Fibroblast of the aortic adventitia (primary cell): ENCODE measurements around the gene DOCK2. TPM values are rescaled to one million over a fixed set of nuclear protein-coding genes. Genes with fewer than 3 reads are reported as not detected.

Experiments used
- DNase-seq: peaks from one replicate; pipeline ENCODE4 v3.0.0-alpha.2; 2010; ENCODE audit warnings: low read depth
- H3K4me3 ChIP-seq: 2 replicates; pipeline ENCODE4 v1.5.1; 2011; ENCODE audit warnings: low read depth, mild to moderate bottlenecking, control low read depth, low read length, moderate library complexity
- total RNA-seq: library from RNA; depleted of rRNA; stranded (reverse); fragments of >200 nt; gene quantifications from 2 replicates; pipeline ENCODE4 v1.2.3, GENCODE V29; 2012; ENCODE audit warnings: low replicate concordance
- TF ChIP-seq, protein P1 (sequence below): IDR thresholded peaks from 2 replicates; pipeline ENCODE4 v1.5.1; 2011; ENCODE audit warnings: mild to moderate bottlenecking, low read length, control low read depth, inconsistent platforms; ENCODE audit not compliant: insufficient read depth

DOCK2 gene
- total RNA-seq, 1 donor: 4.6 TPM

- TF ChIP-seq, protein P1, sequence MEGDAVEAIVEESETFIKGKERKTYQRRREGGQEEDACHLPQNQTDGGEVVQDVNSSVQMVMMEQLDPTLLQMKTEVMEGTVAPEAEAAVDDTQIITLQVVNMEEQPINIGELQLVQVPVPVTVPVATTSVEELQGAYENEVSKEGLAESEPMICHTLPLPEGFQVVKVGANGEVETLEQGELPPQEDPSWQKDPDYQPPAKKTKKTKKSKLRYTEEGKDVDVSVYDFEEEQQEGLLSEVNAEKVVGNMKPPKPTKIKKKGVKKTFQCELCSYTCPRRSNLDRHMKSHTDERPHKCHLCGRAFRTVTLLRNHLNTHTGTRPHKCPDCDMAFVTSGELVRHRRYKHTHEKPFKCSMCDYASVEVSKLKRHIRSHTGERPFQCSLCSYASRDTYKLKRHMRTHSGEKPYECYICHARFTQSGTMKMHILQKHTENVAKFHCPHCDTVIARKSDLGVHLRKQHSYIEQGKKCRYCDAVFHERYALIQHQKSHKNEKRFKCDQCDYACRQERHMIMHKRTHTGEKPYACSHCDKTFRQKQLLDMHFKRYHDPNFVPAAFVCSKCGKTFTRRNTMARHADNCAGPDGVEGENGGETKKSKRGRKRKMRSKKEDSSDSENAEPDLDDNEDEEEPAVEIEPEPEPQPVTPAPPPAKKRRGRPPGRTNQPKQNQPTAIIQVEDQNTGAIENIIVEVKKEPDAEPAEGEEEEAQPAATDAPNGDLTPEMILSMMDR: no peak
- H3K4me3 ChIP-seq: no peak overlapping the region
- DNase-seq: no peak
Measured at GRCh38 chr5:169840405-169840804, 203.3 kb downstream of the DOCK2 start.

GRCh38 chr5:169842699-169843098 is 205.6 kb downstream of the DOCK2 start:
- H3K4me3 ChIP-seq: no peak overlapping the region
- no peak for DNase-seq
- TF ChIP-seq, protein P1: no peak

DNA sequence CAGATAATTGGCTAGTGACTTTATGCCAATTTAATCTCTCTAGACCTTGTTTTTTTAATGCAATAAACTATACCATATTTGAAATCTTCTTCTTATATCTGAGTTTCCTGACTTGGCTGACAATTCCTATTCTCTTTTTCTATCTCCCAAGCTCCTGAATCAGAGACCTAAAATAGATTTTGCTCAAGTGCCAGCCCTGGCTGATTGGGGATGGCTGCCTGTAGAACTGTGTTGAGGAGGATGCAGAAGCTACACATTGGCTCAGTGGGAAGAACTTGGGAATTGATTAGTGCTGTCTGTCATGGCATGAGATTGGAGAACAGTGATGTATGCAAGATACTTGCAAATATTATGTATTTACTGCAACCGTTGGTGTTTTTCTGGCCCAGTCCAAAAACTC is 210.4 kb downstream of the DOCK2 start:
- no peak overlapping the region for H3K4me3 ChIP-seq
- TF ChIP-seq, protein P1: no peak
- DNase-seq: peak; percentile 55

DNA sequence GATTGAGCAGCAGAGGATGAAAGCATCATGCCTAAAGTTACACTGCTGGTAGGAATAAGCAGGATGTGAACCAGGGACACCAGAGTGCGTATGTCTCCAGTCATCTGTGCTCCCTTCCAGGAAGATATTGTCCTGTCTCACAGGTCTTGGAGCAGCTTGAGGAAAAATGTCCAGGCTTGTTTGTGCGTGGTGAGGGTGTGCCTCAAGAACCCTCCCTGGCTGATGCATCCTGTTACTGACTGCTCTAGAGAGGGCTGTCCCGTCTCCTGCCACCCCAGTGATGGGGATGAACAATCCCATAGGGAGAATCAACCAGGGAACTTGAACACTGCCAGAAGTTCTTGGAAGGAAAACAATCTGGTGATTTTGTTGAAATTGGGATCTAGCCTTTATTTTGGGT is 211.2 kb downstream of the DOCK2 start:
- TF ChIP-seq, protein P1: no peak
- no peak for DNase-seq
- H3K4me3 ChIP-seq: no peak overlapping the region

DNA sequence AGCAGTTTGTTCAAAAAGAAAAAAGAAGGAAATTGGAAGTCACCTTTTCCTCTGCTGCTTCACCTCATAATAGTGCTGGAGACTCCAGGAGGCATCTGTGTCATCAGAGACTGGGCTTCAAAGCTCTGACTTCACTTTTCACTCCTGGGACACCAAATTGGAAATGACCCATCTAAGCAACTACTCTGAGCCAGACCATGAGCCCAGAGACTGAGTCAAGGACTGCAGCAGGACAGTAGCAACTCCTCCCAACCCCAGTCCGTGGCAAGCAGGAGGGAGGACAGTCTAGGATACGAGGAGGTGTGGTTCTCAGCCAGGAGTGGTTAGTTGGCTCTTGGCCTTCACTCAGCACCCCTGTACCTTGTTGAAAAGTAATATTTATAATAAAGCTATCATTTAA is 211.7 kb downstream of the DOCK2 start:
- TF ChIP-seq, protein P1: no peak
- DNase-seq: no peak
- H3K4me3 ChIP-seq: no peak overlapping the region

DNA sequence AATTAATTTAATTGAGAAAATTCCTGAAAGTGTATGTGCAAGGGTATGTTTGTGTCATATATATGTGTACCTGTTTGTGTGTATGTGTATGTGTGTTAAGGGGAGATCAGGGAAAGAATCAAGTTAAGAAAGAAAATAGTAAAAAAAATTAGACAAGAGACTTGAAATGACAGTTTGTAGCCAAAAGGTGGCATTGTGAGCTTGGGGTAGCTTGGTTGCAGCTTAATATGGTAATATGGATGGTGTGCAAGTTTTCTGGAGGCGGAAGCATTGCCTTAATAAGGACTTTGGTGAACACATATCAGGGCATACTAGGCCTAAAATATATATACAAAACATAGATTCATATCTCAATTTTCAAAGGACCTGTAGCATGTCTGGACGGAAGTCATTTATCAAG is 213.3 kb downstream of the DOCK2 start:
- no peak overlapping the region for H3K4me3 ChIP-seq
- no peak for DNase-seq
- TF ChIP-seq, protein P1: no peak

- H3K4me3 ChIP-seq: no peak overlapping the region
- TF ChIP-seq, protein P1: no peak
- DNase-seq: no peak
Measured at GRCh38 chr5:169851321-169851850, 214.3 kb downstream of the DOCK2 start.
